Activated T-cell treated with anti-CD3 and anti-CD28 coated beads, Interleukin-2, amount 50 U/mL, for 1 hour (primary cell): ENCODE results near the gene KCNK18.
"Not testable (repeated sequence)": the region's sequence is repeated elsewhere in the genome, so short reads cannot be mapped to it uniquely, and the experiment has no call there.

Experiments used
- DNase-seq: peaks from one replicate; pipeline ENCODE4 v3.0.0-alpha.2; 2020

Gene KCNK18

GRCh38 chr10:117174439-117175214 lies 22.7 kb upstream of the KCNK18 start:
- DNase-seq: peak; percentile 82

- no peak for DNase-seq
Observed at GRCh38 chr10:117175215-117175900, 21.9 kb upstream of the KCNK18 start.

GRCh38 chr10:117175901-117176534 lies 21.3 kb upstream of the KCNK18 start:
- peak; percentile 72 for DNase-seq

- DNase-seq: no peak
Observed at GRCh38 chr10:117178190-117178589, 19.1 kb upstream of the KCNK18 start.

- no peak for DNase-seq
Observed at GRCh38 chr10:117184296-117184695, 13.0 kb upstream of the KCNK18 start.

GRCh38 chr10:117184821-117185220 lies 12.5 kb upstream of the KCNK18 start:
- DNase-seq: no peak

GRCh38 chr10:117185817-117186216 lies 11.5 kb upstream of the KCNK18 start:
- not testable (repeated sequence) for DNase-seq

- no peak for DNase-seq
Observed at GRCh38 chr10:117186832-117187615, 10.3 kb upstream of the KCNK18 start.

GRCh38 chr10:117188371-117188770 lies 8.9 kb upstream of the KCNK18 start:
- no peak for DNase-seq

- no peak for DNase-seq
Observed at GRCh38 chr10:117189557-117189956, 7.7 kb upstream of the KCNK18 start.

- DNase-seq: no peak
Observed at GRCh38 chr10:117198088-117198487, 799 bp downstream of the KCNK18 start.

- DNase-seq: no peak
Observed at GRCh38 chr10:117201826-117202225, 4.5 kb downstream of the KCNK18 start.

GRCh38 chr10:117204316-117204715 lies 7.0 kb downstream of the KCNK18 start:
- DNase-seq: no peak

GRCh38 chr10:117212176-117212575 lies 14.9 kb downstream of the KCNK18 start:
- DNase-seq: no peak

- no peak for DNase-seq
Observed at GRCh38 chr10:117214401-117214800, 17.1 kb downstream of the KCNK18 start.

GRCh38 chr10:117215079-117215478 lies 17.8 kb downstream of the KCNK18 start:
- DNase-seq: no peak

- DNase-seq: no peak
Observed at GRCh38 chr10:117216028-117216427, 18.7 kb downstream of the KCNK18 start.

GRCh38 chr10:117216611-117217195 lies 19.4 kb downstream of the KCNK18 start:
- DNase-seq: peak; percentile 76

GRCh38 chr10:117217196-117217761 lies 20.0 kb downstream of the KCNK18 start:
- DNase-seq: peak; percentile 21

GRCh38 chr10:117218654-117219053 lies 21.4 kb downstream of the KCNK18 start:
- no peak for DNase-seq

- DNase-seq: no peak
Observed at GRCh38 chr10:117221156-117221711, 23.9 kb downstream of the KCNK18 start.

- no peak for DNase-seq
Observed at GRCh38 chr10:117222552-117222951, 25.3 kb downstream of the KCNK18 start.
